GM21447 (cell line): ENCODE data around the gene HYKK.
"Not testable (repeated sequence)": the region's sequence is repeated elsewhere in the genome, so short reads cannot be mapped to it uniquely, and the experiment has no call there.

Experiments used
- ATAC-seq: cut with Tn5 transposase; IDR thresholded peaks from one replicate; pipeline ENCODE4 v1.9.1; 2021; ENCODE audit not compliant: unreplicated experiment

Gene HYKK

DNA sequence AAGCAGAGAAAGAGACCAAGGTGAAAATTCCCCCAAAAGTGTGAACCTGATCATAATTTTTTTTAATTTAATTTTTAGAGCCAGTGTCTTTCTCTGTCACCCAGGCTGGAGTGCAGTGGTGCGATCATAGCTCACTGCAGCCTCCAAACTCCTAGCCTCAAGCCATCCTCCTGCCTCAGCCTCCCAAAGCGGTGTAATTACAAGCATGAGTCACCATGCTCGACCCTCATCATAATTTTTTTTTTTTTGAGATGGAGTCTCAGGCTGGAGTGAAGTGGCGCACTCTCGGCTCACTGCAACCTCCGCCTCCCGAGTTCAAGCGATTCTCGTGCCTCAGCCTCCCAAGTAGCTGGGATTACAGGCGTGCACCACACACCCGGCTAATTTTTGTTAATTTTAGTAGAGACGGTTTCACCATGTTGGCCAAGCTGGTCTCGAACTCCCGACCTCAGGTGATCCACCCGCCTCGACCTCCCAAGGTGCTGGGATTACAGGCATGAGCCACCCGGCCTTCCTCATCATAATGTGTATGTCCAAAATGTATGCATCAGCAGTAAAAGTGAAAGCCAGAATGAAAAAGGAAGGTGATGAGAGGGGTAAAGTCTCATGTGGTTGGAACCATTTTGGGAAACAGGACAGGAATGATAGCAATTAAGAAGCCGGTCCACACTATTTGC, 32.2 kb downstream of the HYKK start:
- not testable (repeated sequence) for ATAC-seq

DNA sequence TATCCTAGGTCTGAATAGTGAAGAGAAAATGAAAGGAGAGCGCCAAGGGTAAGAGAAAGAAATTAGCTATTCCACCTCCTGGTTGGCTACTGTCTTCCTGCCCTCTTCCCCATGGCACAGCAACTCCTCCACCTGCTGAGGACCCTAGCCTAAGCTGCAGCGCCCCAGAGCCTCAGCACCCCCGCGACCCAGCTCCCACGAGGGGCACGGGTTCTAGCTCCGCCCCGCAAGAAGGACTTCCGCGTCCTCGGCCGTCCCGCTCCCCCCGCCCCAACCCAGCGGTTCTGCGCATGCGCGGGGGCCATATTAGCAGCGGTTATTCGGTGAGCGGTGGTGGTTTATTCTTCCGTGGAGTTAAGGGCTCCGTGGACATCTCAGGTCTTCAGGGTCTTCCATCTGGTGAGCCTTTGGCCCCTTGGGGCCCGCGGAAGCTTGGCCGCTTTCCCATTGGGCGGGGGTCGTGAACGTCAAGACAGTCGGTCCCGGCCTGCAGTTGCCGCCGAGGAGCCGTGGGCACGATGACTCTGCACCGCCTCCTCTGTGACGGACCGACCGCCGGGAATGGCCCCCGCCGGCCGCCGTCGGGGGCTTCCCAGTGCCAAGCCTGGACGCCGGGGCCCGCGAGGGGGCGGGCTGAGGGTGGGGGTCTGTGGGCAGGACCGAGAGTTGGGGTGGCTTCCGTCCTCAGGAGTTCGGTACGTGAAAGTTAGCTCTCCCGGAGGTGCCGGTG, 32.9 kb downstream of the HYKK start, which contains the start of gene PSMA4:
Gene PSMA4, plus strand, starts transcription at position 304 of the 730 bp plus-strand sequence. CDS start 1,484 bp downstream, outside the sequence.
- ATAC-seq = peak; percentile 71

DNA sequence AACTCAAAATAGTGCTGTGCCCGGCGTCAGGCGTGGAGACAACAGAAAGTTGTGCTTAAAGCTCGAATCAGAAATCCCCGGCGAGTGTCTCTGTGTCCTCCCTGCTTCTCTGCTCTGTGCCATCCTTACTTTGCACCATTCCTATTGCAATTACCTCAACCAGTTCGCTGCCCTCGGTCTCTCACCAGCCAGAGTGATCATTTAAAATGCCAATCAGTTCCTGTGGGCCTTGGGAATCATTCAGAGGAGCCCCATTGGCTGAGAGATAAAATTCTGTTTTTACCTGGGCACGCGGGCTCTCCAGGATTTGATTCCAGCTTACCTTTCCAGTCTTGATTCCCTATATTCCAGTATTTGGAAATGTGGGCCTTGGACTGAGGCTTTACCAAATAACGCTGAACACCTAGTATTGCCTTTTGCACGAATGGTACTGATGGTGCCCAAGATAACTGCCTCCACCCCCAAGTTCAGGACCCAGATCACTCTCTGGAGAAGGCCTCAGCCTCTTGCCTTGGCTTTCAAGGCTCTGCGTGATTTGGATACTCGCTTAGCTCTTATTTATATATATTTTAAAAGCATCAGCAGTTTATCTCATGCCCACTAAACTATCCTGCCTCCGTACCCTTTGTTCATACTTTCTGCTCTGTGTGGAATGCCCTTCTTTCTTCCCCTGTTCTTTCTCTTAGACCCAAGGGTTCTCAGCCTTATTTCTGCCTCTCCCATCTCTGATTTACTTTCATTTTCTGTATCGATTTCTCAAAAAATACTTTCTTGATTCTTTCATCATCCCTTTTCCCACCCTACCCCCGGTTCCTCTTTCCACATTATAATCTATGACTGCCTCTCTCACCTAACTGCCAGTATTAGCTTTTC, 33.7 kb downstream of the HYKK start:
- ATAC-seq = no peak

DNA sequence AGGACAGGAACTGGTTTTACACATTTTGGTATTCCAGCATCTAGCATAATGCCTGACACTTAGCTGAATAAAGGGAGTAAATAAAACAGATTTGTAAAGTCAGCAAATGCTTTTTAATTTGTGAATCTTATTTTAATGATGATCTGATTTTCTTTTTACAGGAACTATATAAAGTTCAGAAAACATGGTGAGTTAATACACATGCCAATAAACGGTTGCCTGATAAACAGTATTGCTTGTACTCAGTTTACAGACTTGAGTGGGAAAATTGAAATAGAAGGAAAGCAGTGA, 34.3 kb downstream of the HYKK start:
- no peak for ATAC-seq

DNA sequence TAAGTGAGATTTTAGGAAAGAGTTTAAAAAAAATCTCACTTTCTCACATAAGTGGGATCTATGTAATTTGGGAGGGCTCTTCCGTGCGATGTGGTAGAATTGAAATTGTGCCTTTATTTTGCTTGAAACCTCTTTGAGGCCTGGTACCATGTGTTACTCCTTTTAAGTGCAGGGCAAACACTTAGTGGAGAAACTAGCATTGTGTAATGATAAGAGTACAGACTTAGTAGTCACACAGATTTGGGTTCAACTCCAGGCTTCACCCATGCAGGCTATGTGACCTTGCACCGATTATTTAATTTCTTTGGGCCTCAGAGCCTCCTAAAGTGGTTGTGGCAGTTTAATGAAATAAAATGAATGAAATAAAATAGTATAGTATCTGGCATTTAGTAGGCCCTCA, 35.3 kb downstream of the HYKK start:
- no peak for ATAC-seq

DNA sequence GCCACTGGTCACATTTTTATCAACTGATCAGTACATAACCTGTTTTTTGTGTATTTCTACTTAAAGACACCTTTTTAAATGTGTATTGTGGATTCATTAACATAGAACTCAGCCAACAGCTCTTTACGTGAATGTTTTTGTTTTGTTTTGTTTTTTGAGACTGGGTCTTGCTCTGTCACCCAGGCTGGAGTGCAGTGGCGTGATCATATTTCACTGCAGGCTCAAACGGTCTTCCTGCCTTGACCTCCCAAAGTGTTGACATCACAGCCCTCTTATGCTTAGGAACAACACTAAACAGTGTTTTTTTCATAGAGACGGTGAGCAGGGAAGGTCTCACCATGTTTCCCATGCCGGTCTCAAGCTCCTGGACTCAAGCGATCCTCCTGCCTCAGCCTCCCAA, 42.8 kb downstream of the HYKK start:
- no peak for ATAC-seq

DNA sequence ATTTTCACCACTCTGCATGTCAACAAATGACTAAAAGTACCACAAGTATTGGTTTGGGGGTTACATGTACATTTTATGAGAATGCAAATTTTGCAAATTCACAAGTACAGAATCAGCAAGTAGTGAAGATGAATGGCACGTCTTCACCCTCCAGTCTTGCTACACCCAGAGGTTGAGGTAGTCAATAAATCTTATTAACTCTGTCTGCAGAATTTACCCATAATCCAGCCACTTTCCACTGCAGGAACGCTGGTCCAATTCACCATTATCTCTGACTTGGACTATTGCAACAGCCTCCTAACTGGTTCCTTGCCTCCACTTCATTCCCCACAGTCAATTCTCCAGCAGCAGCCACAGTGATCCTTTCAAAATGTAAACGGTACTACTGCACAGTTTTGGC, 43.4 kb downstream of the HYKK start:
- ATAC-seq = no peak

DNA sequence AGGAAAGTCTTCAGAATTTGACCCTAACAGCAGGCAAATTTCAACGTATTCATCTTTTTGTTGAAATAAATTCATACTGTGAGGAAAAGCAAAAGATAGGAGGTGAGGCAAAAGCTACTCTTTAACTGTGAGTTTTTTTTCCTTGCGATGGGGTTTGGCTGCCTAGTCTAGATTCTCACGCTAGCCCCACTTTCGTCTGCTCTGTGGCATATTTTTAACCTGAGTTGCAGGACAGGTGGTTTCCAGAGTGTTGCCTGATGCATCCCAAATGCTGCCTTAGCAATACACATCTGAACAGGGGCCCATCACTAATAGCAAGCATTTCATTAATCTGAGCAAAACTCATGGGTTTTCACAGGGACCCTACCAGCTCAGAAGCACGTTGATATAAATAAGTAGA, 44.5 kb downstream of the HYKK start:
- ATAC-seq = no peak

DNA sequence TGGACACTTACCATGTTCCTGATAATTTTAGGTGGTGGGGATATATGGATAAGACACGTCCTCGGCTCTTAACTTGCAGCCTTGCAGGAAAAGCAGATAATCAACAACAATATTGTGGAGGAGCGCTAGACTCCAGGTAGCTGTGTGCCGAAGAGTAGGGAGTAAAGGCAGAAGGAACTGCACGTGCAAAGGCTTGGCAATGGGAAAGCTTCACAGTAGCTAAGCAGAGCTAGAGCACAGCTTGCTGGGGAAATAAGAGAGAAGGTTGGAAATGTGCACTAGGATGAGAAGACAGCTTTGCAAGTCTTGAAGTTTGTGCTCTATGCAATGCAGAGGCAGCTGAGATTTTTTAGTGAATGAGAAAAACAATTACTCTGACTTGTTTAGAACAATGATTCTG, 45.2 kb downstream of the HYKK start:
- no peak for ATAC-seq

DNA sequence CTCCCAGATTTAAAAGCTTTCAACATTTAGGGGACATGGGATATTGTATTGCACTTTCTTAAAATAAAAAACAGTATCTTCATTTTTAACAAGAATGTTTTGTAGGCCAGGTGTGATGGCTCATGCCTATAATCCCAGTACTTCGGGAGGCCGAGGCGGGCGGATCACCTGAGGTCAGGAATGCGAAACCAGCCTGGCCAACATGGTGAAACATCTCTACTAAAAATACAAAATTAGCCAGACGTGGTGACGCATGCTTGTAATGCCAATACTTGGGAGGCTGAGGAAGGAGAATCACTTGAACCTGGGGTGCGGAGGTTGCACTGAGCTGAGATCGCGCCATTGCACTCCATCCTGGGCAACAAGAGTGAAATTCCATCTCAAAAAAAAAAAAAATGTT, 52.8 kb downstream of the HYKK start:
- not testable (repeated sequence) for ATAC-seq

DNA sequence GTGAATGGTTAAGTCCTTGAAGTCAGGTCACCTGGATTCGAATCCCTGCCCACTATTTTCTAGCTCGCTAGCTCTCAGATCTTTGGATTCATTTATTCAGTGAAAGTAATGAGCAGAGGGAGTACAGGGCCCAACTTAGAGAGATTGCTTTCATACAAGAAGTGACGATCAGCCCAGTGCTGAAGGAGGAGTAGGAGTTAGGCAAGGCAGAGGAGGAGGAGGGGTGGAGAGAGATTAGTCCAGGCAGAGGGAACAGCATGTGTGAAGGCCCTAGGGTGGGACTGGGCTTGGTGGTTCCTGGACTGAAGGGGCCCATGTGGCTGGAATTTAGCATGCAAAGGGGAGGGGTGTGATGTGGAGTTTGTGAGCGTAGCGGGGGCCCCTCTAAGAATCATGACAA, 54.1 kb downstream of the HYKK start:
- no peak for ATAC-seq

DNA sequence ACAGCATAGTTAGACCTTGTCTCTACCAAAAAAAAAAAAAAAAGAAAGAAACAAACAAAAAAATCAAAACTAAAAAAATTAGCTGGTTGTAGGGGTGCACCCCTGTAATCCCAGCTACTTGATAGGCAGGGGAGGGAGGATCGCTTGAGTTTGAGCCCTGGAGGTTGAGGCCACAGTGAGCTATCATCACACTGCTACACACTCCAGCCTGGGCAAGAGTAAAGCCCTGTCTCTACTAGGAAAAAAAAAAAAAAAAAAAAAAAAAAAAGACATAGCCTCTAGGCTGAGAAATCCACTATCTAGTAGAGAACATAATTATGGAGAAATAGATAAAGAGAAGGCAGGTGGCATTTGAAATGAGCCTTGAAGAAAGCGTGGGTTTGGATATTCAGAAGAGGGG, 55.7 kb downstream of the HYKK start:
- no peak for ATAC-seq

DNA sequence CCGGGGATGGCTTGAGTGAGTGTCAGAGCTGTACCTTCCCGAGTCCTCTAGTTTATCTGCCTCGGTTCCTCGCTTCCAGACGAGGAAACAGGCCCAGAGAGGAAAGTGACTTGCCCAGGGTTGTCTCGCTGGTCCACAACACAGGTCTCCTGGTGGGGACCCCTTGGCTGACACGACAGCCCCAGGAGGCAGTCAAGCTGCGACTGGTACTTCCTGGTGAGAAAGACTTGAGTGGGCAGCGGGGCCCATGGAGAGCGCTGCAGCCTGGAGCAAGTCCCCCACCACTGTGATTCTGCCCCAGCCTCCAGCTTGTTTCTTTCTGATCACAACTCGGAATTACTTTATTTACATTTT, 57.3 kb downstream of the HYKK start:
- ATAC-seq = peak; percentile 9

DNA sequence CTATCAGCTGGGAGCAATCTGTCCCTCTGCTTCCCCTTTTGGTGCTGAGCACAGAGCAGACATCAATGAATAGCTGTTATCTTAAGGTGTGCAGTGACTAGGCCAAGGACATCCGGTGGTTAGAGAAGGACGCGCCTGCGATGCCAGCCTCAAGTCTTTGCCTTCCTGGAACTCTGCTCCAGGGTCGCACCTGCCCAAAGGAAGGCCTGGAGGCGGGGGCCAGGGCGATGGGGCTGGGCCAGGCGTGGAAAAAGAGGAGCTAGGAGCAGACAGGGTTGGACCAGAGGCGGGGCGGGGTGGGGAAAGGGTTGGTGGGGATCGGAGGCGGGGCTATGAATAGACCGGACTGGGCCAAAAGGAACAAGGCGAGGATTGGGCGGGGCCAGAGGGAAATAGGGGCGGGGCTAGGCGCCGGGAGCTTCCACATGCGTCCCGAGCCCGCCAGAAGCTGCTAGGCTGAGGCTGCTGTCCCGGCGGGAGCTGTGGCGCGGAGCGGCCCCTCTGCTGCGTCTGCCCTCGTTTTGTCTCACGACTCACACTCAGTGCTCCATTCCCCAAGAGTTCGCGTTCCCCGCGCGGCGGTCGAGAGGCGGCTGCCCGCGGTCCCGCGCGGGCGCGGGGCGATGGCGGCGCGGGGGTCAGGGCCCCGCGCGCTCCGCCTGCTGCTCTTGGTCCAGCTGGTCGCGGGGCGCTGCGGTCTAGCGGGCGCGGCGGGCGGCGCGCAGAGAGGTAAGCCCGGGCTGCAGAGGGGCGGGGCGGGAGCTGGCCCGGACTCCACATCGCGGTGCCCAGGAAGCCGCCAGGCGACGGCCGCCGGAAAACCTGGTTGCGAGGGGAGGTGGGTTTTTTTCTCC, 57.9 kb downstream of the HYKK start, which contains the start of gene CHRNA5:
Gene CHRNA5, plus strand, starts transcription at position 424 of the 854 bp plus-strand sequence. Its CDS starts 200 bp downstream, at position 624.
- peak; percentile 68 for ATAC-seq

DNA sequence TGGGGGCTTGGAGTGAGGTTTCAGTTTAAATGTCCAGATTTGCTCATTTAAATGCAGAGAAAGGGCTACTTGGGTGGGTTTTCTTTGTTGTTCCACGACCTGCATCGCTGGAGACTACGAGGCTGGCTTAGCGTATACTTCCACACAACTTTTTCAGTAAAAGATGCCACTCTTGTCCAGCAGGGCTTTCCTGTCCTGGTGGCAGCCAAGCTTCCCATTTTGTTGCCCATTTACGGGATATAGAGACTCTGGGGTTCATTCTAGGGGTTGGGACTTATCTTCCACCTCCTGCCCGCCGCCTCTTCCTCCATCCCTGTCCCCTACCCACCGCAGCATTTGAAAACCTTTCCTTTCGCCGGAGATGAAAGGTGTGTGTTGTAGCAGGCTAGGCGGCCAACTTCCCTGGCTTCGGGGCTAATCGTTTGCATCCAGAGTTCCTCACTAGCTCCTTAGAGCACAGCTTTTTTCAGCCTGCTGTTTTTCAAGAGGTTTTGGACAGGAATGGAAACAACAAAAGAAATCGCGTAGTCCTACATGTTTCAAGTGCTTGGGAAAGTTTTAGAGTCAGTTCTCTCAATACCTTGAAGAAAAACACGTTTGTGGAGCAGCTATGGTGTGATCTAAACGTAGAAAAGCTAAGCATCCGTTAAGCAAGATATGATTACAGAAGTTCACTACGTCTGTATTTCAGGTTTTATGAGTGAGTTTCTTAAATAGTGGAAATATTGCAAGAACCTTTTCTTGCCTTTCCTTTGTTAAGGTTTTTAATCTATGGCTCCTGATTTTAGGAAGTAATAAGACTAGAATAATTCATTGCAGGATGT, 58.8 kb downstream of the HYKK start:
- peak; percentile 29 for ATAC-seq

DNA sequence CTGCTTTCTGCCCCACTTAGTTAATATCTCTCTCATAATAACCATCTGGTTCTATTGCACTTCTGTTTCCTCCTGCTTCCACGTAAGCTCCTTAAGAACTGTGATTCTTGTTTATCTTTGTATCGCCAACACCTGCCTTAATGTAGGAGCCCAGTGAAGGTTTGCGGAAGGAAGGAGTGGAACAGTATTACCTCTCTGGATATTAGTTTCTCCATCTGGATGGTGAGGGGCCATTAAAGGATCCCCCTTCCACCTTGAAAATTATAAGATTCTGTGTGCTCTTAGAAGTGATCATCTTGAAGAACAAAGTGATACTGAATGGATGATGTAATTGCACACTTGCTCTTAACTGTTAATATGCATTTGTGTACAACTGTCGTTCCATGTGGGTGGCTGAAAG, 60.2 kb downstream of the HYKK start:
- ATAC-seq = no peak

DNA sequence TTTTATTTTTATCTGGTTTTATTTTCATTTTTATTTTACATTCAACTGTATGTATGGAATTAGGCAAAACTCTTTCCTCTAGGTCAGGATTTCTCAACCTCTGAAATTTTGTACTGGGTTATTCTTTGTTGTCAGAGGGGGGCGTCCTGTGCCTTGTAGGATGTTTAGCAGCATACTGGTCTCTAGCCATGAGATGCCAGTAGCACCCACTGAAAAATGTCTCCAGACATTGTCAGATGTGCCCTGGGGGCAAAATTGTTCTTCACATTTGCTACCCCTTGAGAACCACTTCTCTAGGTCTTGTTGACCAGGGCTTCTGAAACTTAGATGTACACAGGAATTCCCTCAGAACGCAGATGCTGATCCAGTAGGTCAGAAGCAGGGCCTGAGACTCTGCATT, 63.3 kb downstream of the HYKK start:
- ATAC-seq = no peak

DNA sequence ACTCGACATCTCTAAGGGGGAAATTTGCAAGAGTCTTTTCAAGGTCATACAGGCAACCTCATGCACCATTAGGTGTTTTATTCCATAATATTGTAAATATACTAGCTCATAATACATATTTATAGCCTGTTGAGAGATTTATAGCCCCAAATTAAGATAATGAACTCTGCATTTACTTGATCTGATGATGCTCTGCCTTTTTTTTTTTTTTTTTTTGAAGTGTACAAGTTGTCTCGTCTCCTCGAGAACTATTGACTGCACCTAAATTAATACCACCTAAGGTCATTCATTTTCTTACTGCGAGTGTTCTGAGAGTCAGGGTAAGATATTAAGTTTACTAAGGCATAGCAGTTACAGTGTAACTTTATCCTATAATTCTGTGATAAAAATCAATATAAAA, 64.0 kb downstream of the HYKK start:
- ATAC-seq = no peak

DNA sequence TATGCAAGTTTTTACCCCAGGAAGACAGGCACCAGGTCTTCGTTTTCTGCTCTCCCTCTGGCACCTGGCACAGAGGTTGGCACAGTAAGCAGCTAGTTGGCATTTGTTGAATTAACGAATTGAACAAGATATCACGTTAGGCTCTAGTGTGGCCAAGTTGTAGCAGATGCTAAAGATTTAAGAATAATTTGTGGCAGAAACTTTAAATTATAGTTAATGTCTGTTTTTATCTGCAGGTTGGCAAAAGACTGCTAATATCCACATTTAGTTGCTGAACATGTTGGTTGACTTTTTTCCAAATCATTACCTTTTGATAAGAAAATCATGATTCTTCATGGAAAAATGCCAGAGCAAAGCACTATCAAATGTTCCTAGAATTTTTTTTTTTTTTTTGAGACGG, 66.0 kb downstream of the HYKK start:
- ATAC-seq = no peak

DNA sequence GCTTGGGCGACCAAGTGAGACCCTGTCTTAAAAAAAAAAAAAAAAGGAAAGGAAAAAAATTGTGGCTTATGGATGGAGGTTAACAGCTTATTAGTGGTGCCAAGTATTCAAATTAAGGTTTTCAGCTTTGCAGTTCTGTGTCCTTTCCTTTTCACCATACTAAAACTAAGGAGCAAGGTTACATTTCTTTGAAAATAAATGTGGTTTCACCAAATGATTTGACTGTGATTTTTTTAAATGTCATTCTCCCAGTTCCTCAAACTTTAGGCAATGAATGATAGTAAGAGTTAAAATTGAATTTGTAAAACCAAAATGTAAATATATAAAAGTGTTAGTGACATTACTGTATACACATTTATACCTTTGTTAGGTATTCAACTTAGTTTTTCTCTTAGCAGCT, 67.6 kb downstream of the HYKK start:
- ATAC-seq = no peak
